Stimulated activated CD4-positive, alpha-beta T cell treated with anti-CD3 and anti-CD28 coated beads, Interleukin-1b, Interleukin-23, amount 100 ng/mL, for 4 hours (primary cell): Measurements from ENCODE around the gene LIPN.

Source experiments
- DNase-seq, 2 donors: peaks; one replicate each; pipeline ENCODE4 v3.0.0-alpha.2; 2020; ENCODE audit warnings: low read depth in 2 of 2

Gene LIPN

GRCh38 chr10:88783724-88784123, 23.9 kb downstream of the LIPN start:
- no peak for DNase-seq

GRCh38 chr10:88786032-88786770, 26.4 kb downstream of the LIPN start:
- no peak for DNase-seq

GRCh38 chr10:88787463-88787862, 27.6 kb downstream of the LIPN start:
- no peak for DNase-seq

GRCh38 chr10:88788924-88789323, 29.1 kb downstream of the LIPN start:
- no peak for DNase-seq

GRCh38 chr10:88791924-88792323, 32.1 kb downstream of the LIPN start:
- no peak for DNase-seq

- no peak for DNase-seq
These were observed 32.8 kb downstream of the LIPN start for GRCh38 chr10:88792661-88793060.

GRCh38 chr10:88793712-88794299, 34.0 kb downstream of the LIPN start:
- no peak for DNase-seq

- DNase-seq: no peak
These were observed 34.9 kb downstream of the LIPN start for GRCh38 chr10:88794731-88795130.

GRCh38 chr10:88800152-88801125, 40.6 kb downstream of the LIPN start:
- no peak for DNase-seq

GRCh38 chr10:88802523-88803285, 42.9 kb downstream of the LIPN start, which contains the start of gene LIPM:
Gene LIPM, plus strand, starts transcription at chr10:88802730. Its CDS starts 167 bp downstream, at chr10:88802897.
- DNase-seq: no peak

- no peak for DNase-seq
These were observed 43.8 kb downstream of the LIPN start for GRCh38 chr10:88803641-88804040.

- no peak for DNase-seq
These were observed 44.4 kb downstream of the LIPN start for GRCh38 chr10:88804083-88804812.

- DNase-seq: no peak
These were observed 45.5 kb downstream of the LIPN start for GRCh38 chr10:88805361-88805760.

- no peak for DNase-seq
These were observed 46.1 kb downstream of the LIPN start for GRCh38 chr10:88805924-88806323.

- DNase-seq: no peak
These were observed 49.8 kb downstream of the LIPN start for GRCh38 chr10:88809621-88810020.

- no peak for DNase-seq
These were observed 50.6 kb downstream of the LIPN start for GRCh38 chr10:88810196-88810961.

GRCh38 chr10:88813200-88813599, 53.4 kb downstream of the LIPN start:
- DNase-seq: no peak

GRCh38 chr10:88819290-88819689, 59.5 kb downstream of the LIPN start:
- no peak for DNase-seq

- DNase-seq: no peak
These were observed 61.1 kb downstream of the LIPN start for GRCh38 chr10:88820748-88821401.

GRCh38 chr10:88826388-88826787, 66.6 kb downstream of the LIPN start:
- no peak for DNase-seq
